ENCODE data around the gene RCAN2.

RCAN2 gene

DNA sequence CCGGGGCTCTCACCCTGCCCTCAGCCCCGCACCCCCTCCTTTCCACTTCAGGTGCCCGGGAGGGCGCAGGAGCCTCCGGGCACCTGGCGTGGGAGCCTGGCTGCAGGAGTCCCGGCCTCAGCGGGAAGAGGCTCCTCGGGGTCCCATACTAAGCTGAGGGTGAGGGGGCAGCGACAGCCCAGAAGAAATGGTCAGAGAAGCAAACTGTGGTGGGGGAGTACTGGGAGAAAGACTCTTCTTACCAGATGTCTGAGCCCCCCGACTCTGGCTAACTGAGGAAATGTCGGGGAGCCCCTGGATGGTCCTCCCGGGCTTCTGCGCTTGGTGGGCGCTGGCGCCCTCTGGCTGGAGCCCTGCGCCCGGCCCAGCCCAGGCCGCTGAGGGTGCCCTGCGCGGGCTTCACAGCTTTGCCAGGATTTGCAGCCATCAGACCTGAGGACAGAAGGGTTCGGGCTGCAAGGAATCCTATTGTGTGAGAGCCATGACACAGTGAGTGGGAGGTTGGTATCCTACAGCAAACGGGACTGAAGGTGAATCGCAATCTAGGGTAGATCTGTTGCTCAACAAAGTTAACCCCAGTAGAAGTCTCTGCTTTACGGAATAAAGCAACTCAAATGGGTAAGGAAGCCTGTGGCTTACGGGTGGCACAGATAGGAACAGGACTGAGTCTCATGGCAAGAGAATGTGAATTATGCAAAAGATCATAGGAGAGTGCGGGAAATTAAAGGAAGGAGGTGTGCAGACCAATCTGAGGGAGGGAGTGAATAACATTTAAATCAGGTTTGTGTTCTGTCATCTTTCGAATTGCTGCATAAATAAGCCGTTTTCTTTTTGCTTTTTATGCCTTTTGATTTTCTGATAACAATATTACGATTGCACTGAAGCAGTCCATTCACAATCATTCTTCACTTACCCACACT is 639 bp upstream of the RCAN2 start:
- no peak for DNase-seq

DNA sequence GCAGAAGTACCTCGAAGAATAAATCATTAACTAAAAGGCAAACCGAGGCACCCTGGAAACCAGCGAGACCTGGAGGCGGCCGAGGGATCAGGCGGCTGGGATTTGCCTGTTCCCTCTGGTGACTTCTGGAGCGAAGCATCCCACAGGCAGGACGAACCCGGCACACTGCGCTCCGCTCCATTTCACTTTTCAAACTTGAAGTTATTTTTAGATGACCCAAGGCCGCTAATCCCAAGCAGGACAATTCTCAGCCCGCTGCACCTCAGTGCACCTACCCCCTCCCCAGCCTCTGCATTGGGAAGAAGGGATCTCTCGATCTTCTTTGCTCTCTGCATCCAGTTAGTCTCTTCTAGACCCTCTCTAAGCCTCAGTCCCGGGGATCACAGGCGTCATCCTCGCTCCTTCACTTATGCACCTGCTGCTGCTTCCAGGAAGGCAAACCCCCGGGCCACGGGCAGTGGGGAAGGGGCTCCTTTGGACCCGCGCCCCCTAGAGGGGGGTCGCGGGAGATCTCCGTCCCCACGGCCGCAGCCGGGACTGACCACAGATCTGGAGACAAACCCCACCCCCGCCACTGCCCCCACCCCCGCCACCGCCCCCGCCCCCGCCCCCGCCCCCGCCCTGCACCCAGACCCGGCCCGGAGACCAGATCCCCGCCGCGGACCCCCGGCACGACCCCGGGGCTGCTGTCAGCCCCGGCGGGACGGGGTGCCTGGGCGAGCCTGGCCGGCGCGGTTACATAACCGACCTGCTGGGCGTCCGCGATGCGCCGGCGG is 636 bp downstream of the RCAN2 start:
- no peak for DNase-seq

DNA sequence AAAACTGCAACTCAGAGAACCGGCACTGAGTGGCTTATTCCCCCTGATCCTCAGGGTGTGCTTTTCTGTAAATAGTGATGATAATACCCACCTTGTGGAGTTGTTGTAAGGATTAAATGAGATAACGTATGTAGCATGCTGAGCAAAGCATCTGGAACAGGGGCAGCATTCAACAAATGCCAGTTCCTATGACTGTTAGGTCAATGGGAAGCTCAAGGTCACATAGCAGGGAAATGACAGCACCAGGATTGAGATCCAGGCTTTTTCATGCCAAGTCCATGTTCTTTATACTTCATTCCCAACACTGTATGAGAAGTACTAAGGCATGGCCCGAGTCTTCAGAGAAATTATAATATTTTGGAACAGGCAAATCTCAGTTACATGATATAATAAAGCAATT is 5.1 kb downstream of the RCAN2 start:
- DNase-seq, result no peak

DNA sequence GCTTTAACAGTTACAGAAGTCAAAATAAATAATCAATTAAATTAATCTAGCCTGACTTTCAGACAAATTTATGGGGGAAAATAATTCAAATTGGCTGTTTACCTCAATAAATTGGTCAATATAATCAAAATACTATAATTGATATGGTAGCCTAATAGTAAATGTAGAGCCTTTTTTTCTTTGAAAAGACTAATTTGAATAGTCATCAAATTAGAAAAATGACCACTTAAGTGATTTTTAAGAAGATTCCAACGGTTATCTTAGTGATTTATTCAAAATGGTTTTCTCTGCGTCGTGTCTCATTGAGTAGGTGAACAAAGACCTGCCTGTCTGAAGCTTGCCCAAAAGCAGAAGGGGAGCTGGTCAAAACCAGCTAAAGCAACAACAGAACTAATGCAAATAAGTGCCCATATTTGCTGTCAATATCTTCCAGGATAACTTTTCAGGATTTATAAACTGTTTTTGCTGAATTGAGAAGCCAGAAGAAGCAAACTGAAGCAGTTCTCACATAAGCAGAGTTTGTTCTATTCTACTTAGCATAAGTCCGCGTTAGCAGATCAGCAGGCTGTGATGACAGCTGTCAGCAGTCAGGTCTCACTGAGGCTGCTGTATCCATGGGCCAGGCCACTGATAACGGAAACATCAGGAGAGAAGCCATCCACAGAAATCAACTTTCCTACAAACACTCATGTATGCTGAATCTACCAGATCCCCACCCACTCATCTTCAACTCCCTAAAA is 7.0 kb downstream of the RCAN2 start:
- no peak for DNase-seq

DNA sequence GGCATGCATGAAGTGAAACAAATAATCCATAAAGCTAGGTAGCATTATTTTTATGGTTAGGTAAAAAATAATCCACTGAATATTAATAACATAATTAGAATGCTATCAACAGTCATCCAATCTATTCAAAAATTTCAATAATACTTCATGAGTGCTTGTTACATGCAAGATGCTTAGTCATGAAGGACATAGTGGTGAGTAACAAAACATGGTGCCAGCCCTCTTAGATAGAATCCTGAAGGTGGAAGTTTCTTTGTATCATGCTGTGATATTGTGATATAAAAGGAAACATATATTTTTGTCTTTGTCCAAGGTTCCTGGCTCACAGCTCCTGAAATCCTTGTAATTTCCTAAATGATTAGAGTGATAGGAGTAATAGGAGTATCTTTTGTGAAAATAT is 14.9 kb downstream of the RCAN2 start:
- no peak for DNase-seq

DNA sequence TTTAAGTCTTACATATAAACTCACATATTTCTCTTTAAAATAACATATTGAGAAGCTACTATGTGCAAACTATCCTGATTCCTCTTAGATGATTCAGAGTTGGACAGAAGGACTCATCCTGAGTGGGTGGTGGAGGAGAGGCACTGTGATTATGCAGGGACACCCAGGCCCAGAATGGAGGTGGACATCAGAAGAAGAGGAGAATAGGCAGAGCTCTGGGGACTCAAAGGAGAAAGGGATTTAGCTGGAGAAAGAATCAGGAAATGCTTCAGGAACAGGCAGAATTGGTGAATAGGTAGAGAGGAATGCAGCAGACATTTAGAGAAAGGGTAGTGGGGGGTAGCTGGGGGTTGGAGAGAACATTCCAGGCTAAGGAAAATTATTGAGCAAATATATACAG is 17.4 kb downstream of the RCAN2 start:
- DNase-seq, result no peak

DNA sequence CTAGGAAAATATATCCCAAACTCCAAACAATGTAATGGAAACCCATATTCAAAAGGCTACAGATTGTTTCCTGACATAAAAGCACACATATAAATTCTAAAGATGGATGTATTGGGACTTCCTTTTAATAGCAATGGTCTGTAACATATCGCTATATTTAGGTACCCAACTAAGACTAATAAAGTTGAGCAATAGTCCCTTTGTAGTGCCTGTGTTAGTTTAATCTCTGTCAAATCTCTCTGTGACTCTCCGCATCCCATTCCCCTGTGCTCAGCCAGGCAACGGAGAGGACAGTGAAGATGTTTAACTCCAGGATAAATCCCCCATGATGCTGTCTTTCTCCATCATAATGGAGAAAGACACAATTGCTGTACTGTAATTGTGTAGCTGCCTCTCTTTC is 19.0 kb downstream of the RCAN2 start:
- no peak for DNase-seq

DNA sequence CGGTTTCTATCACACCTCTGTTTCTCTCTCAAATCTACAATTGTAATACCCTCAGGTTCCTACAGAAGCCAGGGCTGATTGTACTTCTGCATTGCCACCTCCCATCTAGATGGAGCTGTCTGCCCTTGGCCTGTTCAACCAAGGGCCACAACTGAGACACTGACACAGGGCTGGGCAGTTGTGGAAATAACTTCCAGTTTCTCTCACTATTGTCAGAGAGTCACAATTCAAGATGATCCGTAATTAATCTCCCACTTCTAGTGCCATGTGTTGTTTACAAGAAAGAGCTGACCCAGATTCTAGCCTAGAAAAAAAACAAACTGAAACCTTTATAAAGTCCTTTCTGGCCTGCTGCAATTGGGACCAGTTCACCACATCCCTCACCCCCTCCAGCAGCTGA is 22.2 kb downstream of the RCAN2 start:
- no peak for DNase-seq

DNA sequence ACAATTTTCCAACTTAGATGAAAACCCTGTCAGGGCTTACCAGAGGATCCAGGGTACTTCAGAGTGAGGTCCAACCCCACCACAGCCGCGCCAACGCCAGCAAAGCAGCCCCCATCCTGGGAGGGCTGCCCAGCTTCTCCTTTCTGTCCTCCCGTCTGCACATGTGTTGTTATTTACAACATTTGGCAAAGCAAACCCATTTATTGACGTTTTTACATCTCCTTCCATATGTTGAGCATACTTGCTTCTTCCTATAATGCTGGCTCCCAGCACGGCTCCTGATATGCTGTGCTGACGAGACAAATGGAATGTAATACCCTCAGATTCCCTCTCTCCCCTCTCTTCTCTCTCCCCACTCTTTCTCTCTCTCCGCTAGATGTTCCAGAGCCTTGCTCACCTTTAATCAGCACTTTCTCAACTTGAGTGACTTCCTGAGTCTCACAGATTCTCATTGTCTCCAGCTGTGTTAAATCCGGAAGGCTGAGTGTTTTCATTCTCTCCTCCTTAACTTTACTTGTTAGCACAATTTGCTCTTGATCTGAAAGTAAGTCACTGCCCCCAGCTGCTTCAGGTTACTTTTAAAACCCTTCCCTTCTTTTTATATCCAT is 22.7 kb downstream of the RCAN2 start:
- DNase-seq, result no peak

DNA sequence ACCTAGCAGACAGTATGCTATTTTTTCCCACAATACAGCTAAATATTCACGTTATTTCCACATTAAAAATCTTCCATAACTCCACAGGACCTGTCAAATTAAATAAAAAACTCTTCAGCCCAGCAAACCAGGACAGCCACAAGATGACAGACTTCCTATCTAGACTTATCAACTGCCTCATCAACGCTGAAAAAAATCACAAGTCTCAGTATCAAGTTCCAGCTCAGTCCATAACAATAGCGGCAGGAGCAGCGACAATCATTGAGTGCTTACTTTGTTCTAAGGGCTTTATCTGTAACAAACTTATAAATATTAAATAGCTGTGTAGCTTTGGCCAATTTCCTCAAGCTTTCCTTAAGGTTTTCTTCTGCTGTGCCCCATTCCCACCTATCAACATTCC is 24.7 kb downstream of the RCAN2 start:
- DNase-seq, result no peak

DNA sequence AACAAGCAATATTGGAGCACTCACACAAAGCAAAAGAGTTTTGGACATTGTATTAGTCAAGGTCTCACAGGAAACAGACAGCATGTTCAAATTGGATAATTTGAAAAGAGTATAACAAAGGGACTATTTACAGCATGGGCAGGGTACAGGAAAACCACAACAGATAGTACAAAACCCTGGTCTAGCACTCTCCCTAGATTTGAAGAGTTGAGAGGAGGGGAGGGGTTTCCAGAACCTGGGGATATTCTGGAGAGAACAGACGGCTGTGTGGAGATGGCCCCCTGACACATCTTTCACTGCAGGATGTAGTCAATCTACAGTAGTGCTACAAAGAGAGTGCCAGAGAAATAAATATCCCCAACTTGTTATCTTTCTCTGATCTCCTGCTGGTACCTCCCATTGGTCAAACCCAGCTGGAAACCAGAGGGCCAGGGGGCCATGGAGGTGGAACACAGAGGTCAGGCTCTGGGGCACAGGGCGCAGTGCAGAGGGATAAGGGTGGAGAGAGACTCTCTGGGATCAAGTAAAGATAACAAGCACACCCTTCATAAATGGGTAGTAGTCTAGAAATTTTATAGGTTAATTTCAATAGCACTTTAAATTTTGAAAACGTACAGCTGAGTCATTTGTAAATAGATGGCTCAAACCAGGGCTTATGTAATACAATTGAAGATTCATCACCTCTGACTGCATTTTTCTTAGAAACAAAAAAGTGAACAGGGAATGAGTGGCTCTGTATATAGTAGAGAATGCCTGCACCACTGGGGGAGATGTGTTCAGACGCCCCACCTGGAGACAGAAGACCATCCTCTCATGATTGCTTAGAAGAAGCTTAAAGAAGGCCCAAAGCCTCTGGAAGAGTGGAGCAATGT is 25.7 kb downstream of the RCAN2 start:
- DNase-seq, result no peak

DNA sequence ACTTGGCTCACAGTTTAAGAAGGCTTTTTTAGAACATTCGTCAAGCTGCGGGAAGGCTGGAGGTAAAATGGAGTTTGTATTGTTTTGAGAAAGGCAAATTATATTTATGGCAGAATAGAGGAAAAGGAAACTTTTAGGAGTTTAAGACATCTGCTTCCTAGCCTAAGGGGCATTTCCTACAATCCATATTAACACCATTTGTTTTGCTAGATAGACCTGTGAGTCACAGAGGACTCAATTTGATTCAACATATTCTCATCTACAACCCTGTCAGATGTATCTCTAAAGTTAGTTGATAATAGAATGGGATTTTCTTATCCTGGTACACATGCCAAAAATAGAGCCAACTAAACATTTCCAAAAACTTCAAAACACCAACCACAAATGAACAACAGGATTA is 35.0 kb downstream of the RCAN2 start:
- DNase-seq, result no peak

DNA sequence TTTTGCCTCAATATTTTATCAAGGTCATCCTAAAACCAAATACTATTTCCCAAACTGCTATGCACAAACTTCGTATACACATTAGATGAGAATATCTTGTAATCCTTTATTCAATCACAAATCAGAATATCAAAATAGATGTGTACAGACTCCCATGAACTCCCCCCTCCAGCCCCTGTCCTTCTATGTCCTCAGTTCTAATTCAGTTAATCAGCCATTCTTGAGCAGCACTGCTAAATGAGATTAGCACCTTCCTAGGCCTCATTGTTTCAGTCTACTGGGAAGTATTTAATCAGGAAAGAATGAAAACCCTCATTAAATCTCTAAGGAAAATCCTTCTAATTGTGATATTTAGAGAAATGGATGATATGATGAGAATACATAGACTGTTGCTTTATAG is 36.6 kb downstream of the RCAN2 start:
- DNase-seq, result no peak

DNA sequence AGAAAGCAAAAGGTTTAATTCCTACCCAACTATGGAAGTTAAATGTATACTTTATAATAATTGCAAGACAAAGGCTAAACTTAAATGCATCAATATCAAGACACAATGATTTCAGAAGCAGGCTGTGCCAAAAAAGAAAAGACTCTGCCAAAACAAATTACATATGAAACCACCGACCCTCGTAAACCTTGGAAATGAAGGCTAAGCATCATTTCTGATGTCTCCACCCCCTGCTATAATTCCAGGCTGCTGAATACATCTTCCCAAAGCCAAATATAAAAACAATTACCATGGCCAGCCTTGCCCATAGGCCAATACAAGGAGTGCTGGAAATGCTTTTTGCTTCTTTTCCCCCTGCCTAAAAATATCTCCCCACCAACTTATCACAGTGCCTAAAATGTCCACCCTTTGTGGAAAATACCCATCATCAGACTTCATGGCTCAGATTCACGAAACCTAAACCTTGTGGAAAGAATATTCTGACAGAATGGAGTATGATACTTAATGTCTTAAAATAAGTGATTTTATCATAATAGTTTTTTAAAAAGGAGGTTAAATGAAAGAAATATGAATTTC is 37.4 kb downstream of the RCAN2 start:
- DNase-seq, result no peak

DNA sequence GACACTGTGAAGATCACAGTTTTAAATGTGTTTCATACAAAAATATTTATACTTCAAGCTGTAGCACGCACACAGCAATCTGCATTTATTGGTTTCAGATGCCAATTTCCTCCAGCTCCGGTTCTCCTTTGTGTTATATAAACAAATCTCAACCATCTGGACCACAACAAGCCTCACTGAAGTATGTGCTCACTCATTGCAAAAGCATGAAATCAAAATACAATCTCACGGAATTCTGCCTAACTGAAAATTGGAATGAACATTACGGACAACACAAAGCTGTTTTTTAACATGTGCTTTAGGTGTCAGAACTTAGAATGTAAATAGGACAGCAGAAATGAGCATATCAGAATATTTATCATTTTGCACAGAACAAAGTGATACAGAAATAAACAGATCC is 38.0 kb downstream of the RCAN2 start:
- DNase-seq, result no peak

DNA sequence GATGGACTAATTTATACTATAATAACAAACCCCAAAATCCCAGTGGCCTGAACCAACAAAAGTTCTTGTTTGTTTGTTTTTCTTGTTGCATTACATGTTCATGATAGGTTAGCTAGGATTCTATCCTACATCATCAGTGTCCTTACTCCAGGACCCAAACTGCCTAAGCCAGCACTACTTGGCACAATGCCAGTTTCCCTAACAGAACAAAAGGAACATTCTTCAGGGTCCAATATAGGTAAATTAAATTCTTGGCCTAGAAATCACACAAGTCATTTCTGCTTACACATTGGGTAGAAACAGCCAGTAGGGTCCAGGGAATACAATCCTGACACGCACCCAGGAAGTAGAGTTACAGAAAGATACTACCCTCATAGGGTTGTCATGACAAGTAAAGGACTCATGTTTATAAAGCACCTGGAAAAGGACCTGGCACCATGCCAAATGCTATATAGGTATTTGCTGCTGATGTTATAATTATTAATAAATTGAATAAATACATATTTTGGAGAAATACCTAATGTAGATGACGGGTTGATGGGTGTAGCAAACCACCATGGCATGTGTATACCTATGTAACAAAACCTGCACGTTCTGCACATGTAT is 38.8 kb downstream of the RCAN2 start:
- DNase-seq, result no peak

DNA sequence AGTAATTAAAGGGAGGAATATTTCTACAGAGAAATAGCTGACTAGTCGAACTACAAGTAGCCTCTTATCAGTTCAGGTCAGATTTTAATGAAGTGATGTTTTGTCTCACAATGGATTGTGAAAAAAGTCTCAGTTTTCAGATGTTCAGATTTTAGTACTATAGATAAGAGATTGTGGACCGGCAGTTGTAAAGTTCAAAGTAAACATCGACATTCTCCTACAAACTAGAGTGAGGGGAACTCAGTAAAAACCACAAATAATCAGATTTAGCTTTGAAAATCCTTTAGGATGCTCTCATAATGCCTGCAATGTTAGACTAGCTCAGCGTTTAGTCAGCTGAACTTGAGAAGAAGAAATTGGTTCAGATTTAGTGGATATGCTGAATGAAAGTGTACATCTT is 39.9 kb downstream of the RCAN2 start:
- no peak for DNase-seq

DNA sequence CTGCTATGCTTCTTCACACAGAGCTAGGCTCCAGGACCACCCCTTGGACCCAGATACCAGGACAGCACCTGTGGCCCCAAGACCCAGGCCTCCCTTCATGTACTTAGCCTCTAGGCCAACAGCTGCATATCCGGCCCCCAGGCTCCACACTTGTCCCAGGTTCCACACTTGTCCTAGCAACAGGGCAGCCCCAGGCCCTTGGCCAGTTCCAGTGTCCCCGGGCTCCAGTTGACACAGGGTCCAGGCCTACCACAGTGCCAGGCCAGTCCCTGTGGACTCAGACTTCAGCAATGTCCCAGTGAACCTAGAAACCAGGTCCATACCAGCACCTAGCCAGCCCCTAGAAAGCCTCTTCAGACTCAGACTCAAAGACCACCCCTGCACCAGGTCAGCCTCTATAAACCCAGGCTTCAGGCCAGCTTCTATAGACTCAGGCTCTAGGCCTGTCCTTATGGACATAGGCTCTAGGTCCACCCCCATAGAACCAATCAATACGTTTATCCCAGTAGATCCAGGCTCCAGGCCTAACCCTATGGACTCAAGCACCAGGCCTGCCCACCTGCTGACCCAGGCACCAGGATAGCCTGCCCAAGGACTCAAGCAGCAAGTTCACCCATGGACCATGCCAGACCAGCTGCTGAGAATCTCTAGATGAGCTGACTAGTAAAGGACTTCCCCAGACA is 46.3 kb downstream of the RCAN2 start:
- no peak for DNase-seq

DNA sequence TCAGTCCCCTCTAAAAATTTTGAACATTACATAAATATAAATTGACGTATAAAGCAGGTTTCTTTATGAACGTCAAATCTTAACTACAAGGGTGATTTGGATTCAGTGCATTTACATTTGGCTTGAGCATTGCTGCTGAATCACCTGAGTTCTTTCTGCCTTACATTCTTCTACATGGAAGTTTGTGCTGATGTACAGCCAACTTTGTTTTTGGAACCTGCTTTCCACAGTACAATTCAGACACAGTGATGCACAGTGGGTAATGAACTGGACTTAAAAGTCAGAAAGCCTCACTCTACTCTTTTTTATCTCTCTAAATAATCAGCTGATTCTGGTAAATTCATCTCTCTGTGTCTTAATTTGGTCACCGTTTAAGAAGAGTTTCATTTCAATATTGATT is 47.6 kb downstream of the RCAN2 start:
- DNase-seq, result no peak

DNA sequence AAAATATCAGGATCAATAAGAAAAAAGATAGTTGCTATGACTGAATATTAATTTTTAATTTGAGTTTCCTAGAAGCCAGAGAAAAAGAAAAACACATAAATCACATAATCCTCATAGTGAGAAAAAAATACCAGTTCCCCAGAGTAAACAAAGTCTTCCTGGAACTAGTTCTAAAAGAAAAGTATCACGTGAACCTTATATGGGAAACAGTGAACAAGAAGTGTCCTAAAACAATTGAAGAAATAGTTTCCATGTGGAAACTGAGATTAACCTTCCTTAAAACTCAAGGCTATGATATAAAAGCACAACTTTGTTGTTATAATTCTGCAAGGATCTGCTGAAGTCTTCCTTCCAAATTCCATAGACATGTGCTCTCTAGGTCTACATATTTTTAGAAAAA is 50.6 kb downstream of the RCAN2 start:
- DNase-seq, result no peak

DNA sequence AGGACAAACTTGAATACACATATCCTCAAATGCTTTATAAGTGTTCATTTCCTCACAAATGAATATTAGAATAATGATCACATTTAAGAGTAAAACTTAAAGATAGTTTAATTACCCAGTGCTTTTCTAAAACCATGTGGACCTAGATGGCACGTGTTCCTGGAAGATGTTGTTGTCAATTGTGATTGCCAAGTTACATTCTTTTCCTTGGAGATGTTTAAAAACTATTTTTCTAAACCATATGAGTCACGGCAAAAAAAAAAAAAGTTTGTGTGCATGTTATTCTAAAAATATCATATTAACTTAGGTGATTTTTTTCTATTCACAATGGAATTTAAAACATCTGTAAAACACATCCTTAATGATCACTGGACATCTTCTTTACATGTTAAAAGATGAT is 51.1 kb downstream of the RCAN2 start:
- DNase-seq, result no peak

Measured in activated gamma-delta T cell (primary cell).